Measurements from ENCODE around the gene GNAO1. TPM values are rescaled to one million over a fixed set of nuclear protein-coding genes. Genes with fewer than 3 reads are reported as not detected.

Gene GNAO1
- total RNA-seq, 6 experiments from 2014 or later, result 18.2 to 45.1 (median 21.5) TPM

DNA sequence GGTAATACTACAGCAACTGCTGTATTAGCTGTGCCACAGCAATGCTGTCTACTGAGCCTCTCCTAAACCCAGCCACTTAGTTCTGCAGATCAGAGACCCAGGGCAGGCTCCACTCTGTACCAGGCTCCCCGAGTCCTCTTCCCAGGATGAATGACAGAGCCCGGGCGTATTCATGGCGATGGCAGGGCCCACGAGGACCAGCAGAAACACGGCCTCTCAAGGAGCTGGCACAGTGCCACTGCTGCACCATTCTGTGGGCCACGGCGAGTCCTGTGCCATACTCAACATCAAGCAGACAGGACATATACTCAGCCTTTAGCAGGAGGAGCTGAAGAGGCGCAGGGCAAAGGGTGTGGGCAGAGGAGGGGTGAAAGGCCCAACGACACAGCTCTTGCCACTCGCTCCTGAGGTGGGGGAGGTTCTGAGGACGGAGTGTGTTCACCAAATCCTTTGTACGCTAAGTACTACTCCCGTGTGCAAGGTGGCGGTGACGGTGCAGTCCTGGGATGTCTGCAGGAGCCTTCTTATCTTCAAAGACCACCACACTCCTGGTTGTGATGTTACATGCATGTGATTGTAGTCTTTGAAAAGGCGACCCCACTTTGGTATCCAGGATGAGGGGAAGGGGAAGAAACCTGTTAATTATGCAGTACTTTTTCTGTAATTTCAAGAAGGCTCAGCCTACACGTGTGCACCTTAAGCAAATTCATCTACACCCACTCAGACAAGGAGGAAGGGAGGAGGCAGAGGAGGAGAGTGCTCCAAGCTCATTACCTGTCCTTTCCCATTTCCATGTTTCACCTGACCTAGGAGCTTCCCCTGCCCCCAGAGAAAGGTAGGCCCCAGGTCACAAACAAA lies 136.0 kb downstream of the GNAO1 start:
- Histone ChIP-seq H3K4me3 (no peak overlapping the region), H3K4me1 (peaks cover 0 to 27% (median 10%) of the 10 kb centered on the region in 4 donors), H3K27me3 (no peaks in the 10 kb centered on the region), H3K36me3 (no peaks in the 10 kb centered on the region), H3K27ac (no peak overlapping the region), H3K9me3 (no peaks in the 10 kb centered on the region)
- no peak for TF ChIP-seq POLR2A (IDR thresholded peaks at IDR 0.05)
- TF ChIP-seq, protein P1, sequence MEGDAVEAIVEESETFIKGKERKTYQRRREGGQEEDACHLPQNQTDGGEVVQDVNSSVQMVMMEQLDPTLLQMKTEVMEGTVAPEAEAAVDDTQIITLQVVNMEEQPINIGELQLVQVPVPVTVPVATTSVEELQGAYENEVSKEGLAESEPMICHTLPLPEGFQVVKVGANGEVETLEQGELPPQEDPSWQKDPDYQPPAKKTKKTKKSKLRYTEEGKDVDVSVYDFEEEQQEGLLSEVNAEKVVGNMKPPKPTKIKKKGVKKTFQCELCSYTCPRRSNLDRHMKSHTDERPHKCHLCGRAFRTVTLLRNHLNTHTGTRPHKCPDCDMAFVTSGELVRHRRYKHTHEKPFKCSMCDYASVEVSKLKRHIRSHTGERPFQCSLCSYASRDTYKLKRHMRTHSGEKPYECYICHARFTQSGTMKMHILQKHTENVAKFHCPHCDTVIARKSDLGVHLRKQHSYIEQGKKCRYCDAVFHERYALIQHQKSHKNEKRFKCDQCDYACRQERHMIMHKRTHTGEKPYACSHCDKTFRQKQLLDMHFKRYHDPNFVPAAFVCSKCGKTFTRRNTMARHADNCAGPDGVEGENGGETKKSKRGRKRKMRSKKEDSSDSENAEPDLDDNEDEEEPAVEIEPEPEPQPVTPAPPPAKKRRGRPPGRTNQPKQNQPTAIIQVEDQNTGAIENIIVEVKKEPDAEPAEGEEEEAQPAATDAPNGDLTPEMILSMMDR (IDR thresholded peaks at IDR 0.05), result no peak
- ATAC-seq, result no peak
- 73% methylated on average over 6 of the region's 18 CpGs for WGBS (ENCODE audit: insufficient coverage, low coverage, low lambda C conversion rate, missing lambda C conversion rate)
- DNase-seq, result no peak
- intact Hi-C loops (cut with DNase I), result no loop called here

DNA sequence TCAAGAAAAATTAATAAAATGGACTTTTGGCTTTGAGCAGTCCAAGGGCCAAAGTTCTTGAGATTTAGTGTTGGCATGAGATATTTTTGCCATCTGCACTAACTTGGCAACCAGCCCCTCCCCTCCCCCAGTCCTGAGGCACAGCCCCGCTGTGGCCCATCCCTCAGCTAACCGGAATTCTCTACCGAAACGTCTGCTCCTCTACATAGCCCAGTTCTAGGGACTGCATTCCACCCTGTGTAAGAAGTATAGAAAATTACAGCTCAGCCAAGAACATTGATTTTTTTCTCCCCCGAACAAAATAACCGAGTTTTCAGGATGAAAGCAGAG lies 136.6 kb downstream of the GNAO1 start:
- ATAC-seq (no peak), DNase-seq (no peak)
- Histone ChIP-seq H3K9me3 (no peaks in the 10 kb centered on the region), H3K36me3 (no peaks in the 10 kb centered on the region), H3K4me3 (no peak overlapping the region), H3K27me3 (no peaks in the 10 kb centered on the region), H3K4me1 (peaks cover 0 to 27% (median 10%) of the 10 kb centered on the region in 4 donors), H3K27ac (no peak overlapping the region)
- TF ChIP-seq, protein P1 (IDR thresholded peaks at IDR 0.05), result no peak
- no peak for TF ChIP-seq POLR2A (IDR thresholded peaks at IDR 0.05)
- intact Hi-C loops (cut with DNase I), result no loop called here
- 68% methylated on average over 6 of the region's 6 CpGs for WGBS (ENCODE audit: insufficient coverage, low coverage, low lambda C conversion rate, missing lambda C conversion rate)

DNA sequence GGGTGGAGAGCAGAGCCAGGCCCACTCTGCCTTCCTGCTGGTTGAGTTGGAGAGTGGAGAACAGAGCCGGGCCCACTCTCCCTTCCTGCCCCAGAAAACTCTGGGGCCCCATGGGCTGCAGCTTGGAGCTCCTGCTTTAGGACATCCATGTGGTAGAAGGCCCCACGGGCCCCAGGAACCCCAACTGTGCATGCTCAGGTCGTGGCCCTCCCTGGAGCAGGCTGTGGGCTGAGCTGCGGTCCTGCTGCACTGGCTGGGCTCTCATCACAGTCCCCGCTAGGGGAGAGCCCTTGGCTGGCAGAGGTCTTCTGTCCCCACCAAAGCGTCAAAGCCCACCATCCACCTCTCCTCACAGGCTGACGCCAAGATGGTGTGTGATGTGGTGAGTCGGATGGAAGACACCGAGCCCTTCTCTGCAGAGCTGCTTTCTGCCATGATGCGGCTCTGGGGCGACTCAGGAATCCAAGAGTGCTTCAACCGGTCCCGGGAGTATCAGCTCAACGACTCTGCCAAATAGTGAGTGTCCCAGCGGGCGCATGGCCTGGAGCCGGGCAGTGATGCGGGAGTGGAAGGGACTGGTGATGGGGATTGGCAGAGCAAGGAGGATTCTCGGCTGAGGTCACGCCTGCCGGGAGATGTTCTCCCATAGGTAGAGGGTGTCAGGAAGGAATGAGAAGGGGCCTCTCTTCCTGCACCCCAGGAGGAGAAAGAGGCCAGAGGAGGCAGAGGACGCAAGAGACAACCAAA lies 137.2 kb downstream of the GNAO1 start:
- TF ChIP-seq, protein P1 (IDR thresholded peaks at IDR 0.05), result no peak
- TF ChIP-seq POLR2A (IDR thresholded peaks at IDR 0.05), result no peak
- Histone ChIP-seq H3K4me3 (no peak overlapping the region), H3K36me3 (no peaks in the 10 kb centered on the region), H3K4me1 (peaks cover 0 to 27% (median 10%) of the 10 kb centered on the region in 4 donors), H3K27ac (no peak overlapping the region), H3K27me3 (no peaks in the 10 kb centered on the region), H3K9me3 (no peaks in the 10 kb centered on the region)
- ATAC-seq (no peak), DNase-seq (no peak)
- intact Hi-C loops (cut with DNase I), result no loop called here
- WGBS (ENCODE audit: insufficient coverage, low coverage, low lambda C conversion rate, missing lambda C conversion rate), result 93% methylated on average over 12 of the region's 22 CpGs

DNA sequence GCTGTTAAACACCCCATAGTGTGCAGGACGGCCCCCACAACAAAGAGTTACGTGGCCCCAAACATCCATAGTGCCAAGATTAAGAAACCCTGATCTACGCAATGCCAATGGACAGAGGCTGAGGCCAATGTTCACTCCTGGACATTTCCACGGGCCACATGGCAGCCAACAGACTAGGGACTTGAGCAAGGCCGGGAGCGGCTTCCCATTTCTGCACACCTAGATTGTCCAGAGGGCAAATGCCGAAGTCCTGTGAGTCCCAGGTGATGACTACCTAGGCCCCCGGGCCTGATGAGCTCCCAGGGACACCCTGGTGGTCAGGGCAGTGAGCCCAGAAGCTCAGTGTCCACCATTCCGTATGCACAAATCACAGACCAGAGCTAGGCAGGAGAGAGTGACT lies 138.6 kb downstream of the GNAO1 start:
- Histone ChIP-seq H3K4me1 (peaks cover 0 to 27% (median 10%) of the 10 kb centered on the region in 4 donors), H3K4me3 (no peak overlapping the region), H3K36me3 (peaks cover 0 to 3% (median 0%) of the 10 kb centered on the region in 4 donors), H3K27me3 (no peaks in the 10 kb centered on the region), H3K27ac (peak overlapping the region in 1 of 3 donors; percentile 54), H3K9me3 (no peaks in the 10 kb centered on the region)
- TF ChIP-seq POLR2A (IDR thresholded peaks at IDR 0.05), result no peak
- TF ChIP-seq, protein P1 (IDR thresholded peaks at IDR 0.05), result peak in 1 of 4 donors; percentile 13
- peak; percentile 42 to 80 (median 61) for ATAC-seq
- intact Hi-C loops (cut with DNase I), result no loop called here
- peak in 2 of 3 donors; percentile 84 to 91 for DNase-seq
- WGBS (ENCODE audit: insufficient coverage, low coverage, low lambda C conversion rate, missing lambda C conversion rate), result 20% methylated on average over 1 of the region's 9 CpGs
